GF-D8 (cell line): Measurements from ENCODE around the gene TMEM213.

Experiments
- DNase-seq: peaks from one replicate; lab custom pipeline; 2025; lab: John Stamatoyannopoulos, UW

Gene TMEM213

GRCh38 chr7:138842111-138842510, 44.3 kb downstream of the TMEM213 start:
- no peak for DNase-seq

- no peak for DNase-seq
Measured at GRCh38 chr7:138843632-138844580, 46.1 kb downstream of the TMEM213 start.

GRCh38 chr7:138845711-138846110, 47.9 kb downstream of the TMEM213 start:
- DNase-seq: no peak

GRCh38 chr7:138848056-138848980, 50.5 kb downstream of the TMEM213 start:
- DNase-seq: no peak

GRCh38 chr7:138849701-138850100, 51.9 kb downstream of the TMEM213 start:
- DNase-seq: no peak

- no peak for DNase-seq
Measured at GRCh38 chr7:138852469-138852868, 54.7 kb downstream of the TMEM213 start.

- DNase-seq: no peak
Measured at GRCh38 chr7:138853448-138853847, 55.7 kb downstream of the TMEM213 start.

- no peak for DNase-seq
Measured at GRCh38 chr7:138854115-138854645, 56.4 kb downstream of the TMEM213 start.

- no peak for DNase-seq
Measured at GRCh38 chr7:138857728-138858127, 59.9 kb downstream of the TMEM213 start.

- no peak for DNase-seq
Measured at GRCh38 chr7:138861051-138861450, 63.3 kb downstream of the TMEM213 start.

- DNase-seq: no peak
Measured at GRCh38 chr7:138863931-138864330, 66.1 kb downstream of the TMEM213 start.

- no peak for DNase-seq
Measured at GRCh38 chr7:138864667-138865066, 66.9 kb downstream of the TMEM213 start.

GRCh38 chr7:138865843-138866242, 68.0 kb downstream of the TMEM213 start:
- DNase-seq: no peak

GRCh38 chr7:138866353-138866752, 68.6 kb downstream of the TMEM213 start:
- DNase-seq: no peak

GRCh38 chr7:138867744-138868143, 70.0 kb downstream of the TMEM213 start:
- no peak for DNase-seq

- no peak for DNase-seq
Measured at GRCh38 chr7:138868711-138869110, 70.9 kb downstream of the TMEM213 start.

- no peak for DNase-seq
Measured at GRCh38 chr7:138869353-138869752, 71.6 kb downstream of the TMEM213 start.

- DNase-seq: no peak
Measured at GRCh38 chr7:138871065-138871813, 73.4 kb downstream of the TMEM213 start.

GRCh38 chr7:138871814-138872090, 74.0 kb downstream of the TMEM213 start:
- no peak for DNase-seq

GRCh38 chr7:138872576-138872975, 74.8 kb downstream of the TMEM213 start:
- DNase-seq: no peak

- DNase-seq: no peak
Measured at GRCh38 chr7:138873220-138873892, 75.6 kb downstream of the TMEM213 start.
